Ectodermal cell (in vitro differentiated cells): ENCODE measurements around the gene WDR89.
"Not testable (repeated sequence)": the region's sequence is repeated elsewhere in the genome, so short reads cannot be mapped to it uniquely, and the experiment has no call there.

Experiments
- H3K27ac ChIP-seq: 2 replicates; pipeline ENCODE4 v1.7.0; 2013; ENCODE audit warnings: mild to moderate bottlenecking, low read depth, low read length; ENCODE audit not compliant: insufficient read depth, poor library complexity, severe bottlenecking
- H3K27me3 ChIP-seq: 2 replicates; pipeline ENCODE4 v1.7.0; 2013; ENCODE audit warnings: mild to moderate bottlenecking, low read length; ENCODE audit not compliant: insufficient read depth, control insufficient read depth, poor library complexity, severe bottlenecking
- H3K36me3 ChIP-seq: one replicate; pipeline ENCODE4 v1.7.0; 2013; ENCODE audit warnings: low read length; ENCODE audit not compliant: control insufficient read depth, insufficient read depth
- H3K4me1 ChIP-seq: one replicate; pipeline ENCODE4 v1.7.0; 2013; ENCODE audit warnings: low read length; ENCODE audit not compliant: control insufficient read depth, insufficient read depth
- H3K4me3 ChIP-seq: 2 replicates; pipeline ENCODE4 v1.7.0; 2013; ENCODE audit warnings: low read depth, low read length, control low read depth; ENCODE audit not compliant: insufficient read depth
- H3K9me3 ChIP-seq: 2 replicates; pipeline ENCODE4 v1.7.0; 2013; ENCODE audit warnings: mild to moderate bottlenecking, low read length, moderate library complexity; ENCODE audit not compliant: control insufficient read depth
- WGBS, 2 experiments: methylation state at CpG; one replicate each; pipeline ENCODE4 v1.1.7; 2013; ENCODE audit warnings: missing lambda C conversion rate in 2 of 2; 5-methylcytosine and 5-hydroxymethylcytosine counted together

The WDR89 gene

GRCh38 chr14:63603749-63604277, 37.9 kb downstream of the WDR89 start:
- H3K4me1 ChIP-seq, result no peaks in the 10 kb centered on the region
- no peaks in the 10 kb centered on the region for H3K9me3 ChIP-seq
- no peaks in the 10 kb centered on the region for H3K27me3 ChIP-seq
- 91 to 96% methylated on average over 5 of the region's 5 CpGs for WGBS, 2 experiments
- H3K27ac ChIP-seq, result no peak overlapping the region
- no peak overlapping the region for H3K4me3 ChIP-seq
- peaks cover 14% of the 10 kb centered on the region for H3K36me3 ChIP-seq

DNA sequence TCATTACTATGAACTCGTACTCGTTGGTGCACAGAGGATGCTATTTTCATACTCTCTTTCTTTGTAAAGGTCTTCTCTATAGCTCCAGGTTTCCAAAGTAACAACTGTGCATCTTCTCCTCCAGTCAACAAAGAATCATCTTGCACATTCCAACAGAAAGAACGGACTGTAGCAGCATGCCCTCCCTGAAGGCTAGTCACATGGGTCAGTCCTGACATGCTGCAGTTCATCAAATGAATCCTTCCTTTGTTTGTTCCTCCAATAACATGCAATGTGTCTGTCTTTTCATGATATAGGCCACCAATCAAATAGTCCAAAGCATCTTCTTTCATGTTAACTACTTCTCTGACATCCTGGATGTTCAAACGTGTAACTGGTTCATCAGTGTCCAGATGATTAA, 42.9 kb downstream of the WDR89 start:
- H3K36me3 ChIP-seq, result peaks cover 20% of the 10 kb centered on the region
- no peak overlapping the region for H3K4me3 ChIP-seq
- H3K27ac ChIP-seq, result no peak overlapping the region
- H3K27me3 ChIP-seq, result no peaks in the 10 kb centered on the region
- no peaks in the 10 kb centered on the region for H3K4me1 ChIP-seq
- 91 to 96% methylated on average over 4 of the region's 4 CpGs for WGBS, 2 experiments
- no peaks in the 10 kb centered on the region for H3K9me3 ChIP-seq

GRCh38 chr14:63596998-63597658, 44.5 kb downstream of the WDR89 start:
- peaks cover 19% of the 10 kb centered on the region for H3K36me3 ChIP-seq
- no peaks in the 10 kb centered on the region for H3K27me3 ChIP-seq
- H3K9me3 ChIP-seq, result peaks cover 3% of the 10 kb centered on the region
- no peaks in the 10 kb centered on the region for H3K4me1 ChIP-seq
- no peak overlapping the region for H3K27ac ChIP-seq
- no peak overlapping the region for H3K4me3 ChIP-seq
- WGBS, 2 experiments, result 86 to 96% methylated on average over 4 of the region's 4 CpGs

GRCh38 chr14:63594455-63595372, 47.0 kb downstream of the WDR89 start:
- Histone ChIP-seq H3K9me3 (peaks cover 3% of the 10 kb centered on the region), H3K27me3 (no peaks in the 10 kb centered on the region), H3K36me3 (peaks cover 15% of the 10 kb centered on the region), H3K4me1 (no peaks in the 10 kb centered on the region), H3K27ac (no peak overlapping the region), H3K4me3 (no peak overlapping the region)
- WGBS, 2 experiments, result 96 to 97% methylated on average over 53 of the region's 53 CpGs

DNA sequence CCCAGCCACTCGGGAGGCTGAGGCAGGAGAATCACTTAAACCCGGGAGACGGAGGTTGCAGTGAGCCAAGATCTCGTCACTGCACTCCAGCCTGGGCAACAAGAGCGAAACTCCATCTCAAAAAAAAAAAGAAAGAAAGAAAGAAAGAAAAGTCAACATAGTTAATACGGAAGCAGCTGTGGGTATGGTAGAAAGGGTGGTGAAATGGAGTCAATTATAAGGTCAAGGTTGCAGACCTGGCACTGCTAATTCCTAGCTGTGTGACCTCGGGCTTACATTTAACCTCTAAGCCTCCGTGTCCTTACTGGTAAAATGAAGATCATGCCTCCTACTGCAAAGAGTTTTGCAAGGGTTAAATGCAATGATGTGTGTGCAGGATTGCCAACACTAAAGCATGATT, 58.6 kb downstream of the WDR89 start:
- H3K27me3 ChIP-seq, H3K27ac ChIP-seq, H3K4me1 ChIP-seq, H3K9me3 ChIP-seq, H3K36me3 ChIP-seq, H3K4me3 ChIP-seq: not testable (repeated sequence)
- 87 to 94% methylated on average over 8 of the region's 8 CpGs for WGBS, 2 experiments

- H3K4me1 ChIP-seq, result no peaks in the 10 kb centered on the region
- H3K27me3 ChIP-seq, result no peaks in the 10 kb centered on the region
- 93 to 96% methylated on average over 3 to 4 of the region's 4 CpGs for WGBS, 2 experiments
- H3K9me3 ChIP-seq, result no peaks in the 10 kb centered on the region
- H3K36me3 ChIP-seq, result no peaks in the 10 kb centered on the region
- H3K4me3 ChIP-seq, result no peak overlapping the region
- no peak overlapping the region for H3K27ac ChIP-seq
Observed at GRCh38 chr14:63581491-63581890, 60.2 kb downstream of the WDR89 start.

DNA sequence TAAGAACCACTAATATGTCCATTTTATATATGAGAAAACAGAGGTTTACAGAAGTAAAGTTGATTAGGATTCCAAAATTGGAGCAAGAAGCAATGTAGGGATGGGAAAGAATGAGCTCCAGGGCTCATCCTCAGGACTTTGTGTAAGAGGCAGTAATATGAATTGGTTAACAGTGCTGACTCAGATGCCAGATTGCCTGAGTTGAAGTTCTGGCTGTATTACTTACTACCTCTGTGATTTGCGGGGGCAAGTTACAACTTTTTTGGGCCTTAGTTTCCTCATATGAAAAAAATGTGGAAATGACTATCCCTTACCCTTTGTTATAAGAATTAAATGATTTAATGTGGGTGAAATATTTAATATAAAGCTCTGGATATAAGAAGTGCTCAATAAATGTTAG, 63.4 kb downstream of the WDR89 start:
- no peak overlapping the region for H3K4me3 ChIP-seq
- H3K27ac ChIP-seq, result no peak overlapping the region
- H3K27me3 ChIP-seq, result no peaks in the 10 kb centered on the region
- 94 to 100% methylated on average over 1 of the region's 1 CpG for WGBS, 2 experiments
- no peaks in the 10 kb centered on the region for H3K4me1 ChIP-seq
- no peaks in the 10 kb centered on the region for H3K9me3 ChIP-seq
- no peaks in the 10 kb centered on the region for H3K36me3 ChIP-seq

DNA sequence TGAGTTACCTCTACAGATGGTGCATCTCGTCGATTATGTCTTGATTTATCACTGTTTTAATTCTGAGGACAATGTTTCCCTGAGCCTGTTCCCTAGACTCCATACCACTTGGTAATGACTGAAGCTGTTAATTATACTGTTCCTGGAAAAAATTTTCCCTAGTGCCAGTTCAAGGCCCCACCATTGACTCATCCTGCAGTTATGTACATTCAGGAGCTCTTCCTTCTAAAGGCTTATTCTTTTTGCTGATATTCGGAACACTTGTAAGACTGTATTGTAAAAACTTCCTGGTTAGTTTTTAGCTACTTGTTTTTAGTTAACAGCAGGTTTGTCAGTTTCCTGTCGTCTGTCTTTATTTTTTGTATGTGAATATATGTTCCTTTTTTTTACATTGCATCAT, 68.1 kb downstream of the WDR89 start:
- 87 to 98% methylated on average over 3 of the region's 4 CpGs for WGBS, 2 experiments
- no peaks in the 10 kb centered on the region for H3K4me1 ChIP-seq
- H3K27me3 ChIP-seq, result no peaks in the 10 kb centered on the region
- H3K9me3 ChIP-seq, result no peaks in the 10 kb centered on the region
- H3K4me3 ChIP-seq, result no peak overlapping the region
- no peak overlapping the region for H3K27ac ChIP-seq
- no peaks in the 10 kb centered on the region for H3K36me3 ChIP-seq

GRCh38 chr14:63565448-63565847, 76.2 kb downstream of the WDR89 start:
- Histone ChIP-seq H3K27ac (no peak overlapping the region), H3K27me3 (no peaks in the 10 kb centered on the region), H3K4me3 (no peak overlapping the region), H3K36me3 (no peaks in the 10 kb centered on the region), H3K4me1 (no peaks in the 10 kb centered on the region), H3K9me3 (no peaks in the 10 kb centered on the region)
- 95 to 96% methylated on average over 3 of the region's 3 CpGs for WGBS, 2 experiments

GRCh38 chr14:63564318-63564717, 77.4 kb downstream of the WDR89 start:
- Histone ChIP-seq H3K36me3 (no peaks in the 10 kb centered on the region), H3K27ac (no peak overlapping the region), H3K27me3 (no peaks in the 10 kb centered on the region), H3K4me3 (no peak overlapping the region), H3K4me1 (no peaks in the 10 kb centered on the region), H3K9me3 (no peaks in the 10 kb centered on the region)
- 92% methylated on average over 1 of the region's 1 CpG for WGBS, 2 experiments
